GM12873 (cell line): ENCODE results near the gene ESR1.

ENCODE experiments used
- CTCF ChIP-seq: IDR thresholded peaks from 2 replicates; pipeline ENCODE4 v1.5.1; 2012; ENCODE audit warnings: low read depth, mild to moderate bottlenecking, moderate library complexity, low read length, control low read depth; ENCODE audit not compliant: insufficient read depth; ENCODE audit errors: missing control alignments

Gene ESR1

DNA sequence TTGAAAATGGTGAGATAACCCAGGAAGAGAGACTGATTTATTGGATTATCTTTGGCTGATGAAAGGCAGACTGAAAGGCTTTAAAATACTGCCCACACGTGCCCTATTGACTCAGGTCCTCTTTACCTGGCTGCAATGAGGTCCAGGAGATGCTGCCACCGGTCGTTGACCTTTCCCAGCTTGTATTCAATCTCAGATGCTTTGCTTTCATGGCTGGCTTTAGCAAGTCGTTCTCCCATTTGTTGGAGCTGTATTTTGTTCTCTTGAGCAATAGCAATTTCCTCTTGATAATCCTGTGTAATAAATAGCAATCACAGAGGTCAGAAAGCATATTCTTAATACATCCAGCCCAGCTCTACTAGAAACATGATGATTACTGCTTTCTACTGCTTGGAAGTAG lies 368.8 kb downstream of the ESR1 start:
- no peak for TF ChIP-seq CTCF
